SIG-M5 treated with dmso at 0.1 percent for 504 hours (cell line): Measurements from ENCODE around the gene DPY19L1.
"Not testable (repeated sequence)": the region's sequence is repeated elsewhere in the genome, so short reads cannot be mapped to it uniquely, and the experiment has no call there.

Experiments
- DNase-seq: peaks from one replicate; lab custom pipeline; 2025; ENCODE audit not compliant: unreplicated experiment; lab: John Stamatoyannopoulos, UW

DPY19L1 gene

DNA sequence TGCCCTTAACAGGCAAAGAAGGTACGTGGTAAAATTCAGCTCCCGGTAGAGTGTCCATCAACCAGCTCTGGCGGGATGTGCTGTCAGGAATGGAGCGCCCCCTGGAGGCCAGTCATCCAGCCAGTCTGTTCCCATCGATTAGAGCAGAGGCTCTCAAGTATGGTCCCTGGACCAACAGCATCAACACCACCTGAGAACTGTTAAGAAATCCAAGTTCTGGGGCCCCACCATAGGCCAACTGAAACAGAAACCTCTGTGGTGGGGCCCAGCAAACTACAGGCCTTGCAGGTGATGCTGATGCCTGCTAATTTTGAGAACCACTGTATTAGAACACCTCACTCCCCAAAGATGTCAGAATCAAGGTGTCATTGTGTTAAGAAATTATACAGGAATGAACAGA lies 109.2 kb downstream of the DPY19L1 start:
- DNase-seq = peak; percentile 48

DNA sequence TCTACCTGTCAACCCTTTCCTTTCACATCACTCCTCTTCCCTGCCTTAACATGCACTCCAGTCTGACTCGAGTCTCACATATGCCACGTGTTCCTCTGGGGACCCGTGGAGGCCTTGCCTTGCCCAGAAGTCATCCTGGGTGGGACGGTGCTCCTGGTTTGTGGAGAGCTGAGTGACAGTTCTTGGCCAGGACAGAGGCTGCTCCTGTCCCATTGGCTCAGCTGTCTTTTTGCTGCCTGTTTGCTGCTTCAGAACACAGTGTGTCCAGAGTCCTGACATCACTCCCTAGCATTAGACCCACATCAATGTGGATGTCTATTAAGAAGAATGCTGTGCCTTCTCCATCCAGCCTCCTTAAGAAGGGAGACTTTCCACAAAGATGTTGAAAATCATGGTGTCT lies 116.8 kb downstream of the DPY19L1 start:
- not testable (repeated sequence) for DNase-seq

DNA sequence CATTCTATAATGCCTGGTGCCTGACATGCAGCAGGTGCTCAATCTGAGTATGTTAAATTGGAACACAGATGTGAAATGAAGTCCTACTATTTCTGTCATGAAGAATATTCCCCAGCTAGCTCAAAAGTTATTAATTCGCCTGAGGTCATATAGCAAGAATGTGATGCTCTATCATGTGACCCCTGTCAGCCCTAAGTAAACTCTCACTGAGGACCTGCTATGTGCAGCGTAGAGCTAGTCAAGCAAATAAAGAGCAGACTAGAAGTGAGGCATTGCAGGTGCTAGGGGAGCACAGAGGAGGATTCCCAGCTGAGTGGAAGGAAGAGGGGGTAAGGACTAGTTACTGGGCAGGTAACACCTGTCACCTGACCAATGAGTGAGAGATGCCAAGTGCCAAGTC lies 118.2 kb downstream of the DPY19L1 start:
- not testable (repeated sequence) for DNase-seq

DNA sequence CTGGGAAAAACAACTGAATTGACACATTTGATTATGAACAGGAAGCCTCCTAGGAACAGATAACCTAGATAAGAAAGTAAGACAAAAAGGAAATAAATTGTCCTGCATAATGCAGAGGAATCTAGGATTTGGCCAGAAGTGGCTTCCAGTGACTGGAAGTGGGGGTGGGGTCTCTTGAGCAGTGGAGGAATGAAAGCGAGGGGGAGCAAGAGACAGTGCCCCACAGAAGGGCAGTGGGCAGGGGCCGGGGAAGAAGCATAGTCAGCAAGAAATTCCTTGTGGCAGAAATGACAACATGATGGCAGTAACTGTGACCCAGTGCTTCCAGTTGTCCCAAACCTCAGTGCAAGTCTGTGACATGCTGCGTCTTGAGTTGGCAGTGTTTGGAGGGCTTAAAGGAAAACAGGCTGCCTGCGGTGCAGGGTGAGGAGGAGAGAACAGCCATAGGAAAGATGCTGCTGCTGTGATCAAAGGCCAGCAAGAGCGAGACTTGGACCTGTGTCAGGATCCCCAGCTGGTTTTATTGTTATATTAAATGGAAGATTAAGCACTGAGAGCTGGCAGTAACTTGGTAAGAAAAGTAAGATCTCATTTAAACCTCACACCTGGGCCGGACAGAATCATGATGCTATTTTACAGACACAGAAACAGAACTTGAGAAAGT lies 119.0 kb downstream of the DPY19L1 start:
- DNase-seq = not testable (repeated sequence)

DNA sequence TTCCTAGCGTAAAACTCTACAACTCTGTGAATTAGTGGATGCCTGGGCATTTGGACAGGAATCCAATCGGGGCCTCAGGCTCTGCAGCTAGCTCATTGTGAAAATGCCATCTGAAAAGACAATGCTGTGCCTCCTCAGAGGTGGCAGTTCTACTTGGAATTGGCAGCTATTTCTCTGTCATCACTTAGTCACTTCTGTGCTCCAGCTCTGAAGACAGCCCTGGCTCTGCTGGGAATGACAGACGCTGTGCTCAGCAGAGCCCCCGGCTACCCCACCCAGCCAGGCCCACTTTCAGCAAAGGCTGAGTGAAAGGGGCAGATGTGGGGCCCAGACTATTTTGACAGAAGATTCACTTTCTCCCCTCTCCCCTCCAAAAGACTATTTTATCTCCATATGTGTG lies 119.8 kb downstream of the DPY19L1 start:
- not testable (repeated sequence) for DNase-seq

DNA sequence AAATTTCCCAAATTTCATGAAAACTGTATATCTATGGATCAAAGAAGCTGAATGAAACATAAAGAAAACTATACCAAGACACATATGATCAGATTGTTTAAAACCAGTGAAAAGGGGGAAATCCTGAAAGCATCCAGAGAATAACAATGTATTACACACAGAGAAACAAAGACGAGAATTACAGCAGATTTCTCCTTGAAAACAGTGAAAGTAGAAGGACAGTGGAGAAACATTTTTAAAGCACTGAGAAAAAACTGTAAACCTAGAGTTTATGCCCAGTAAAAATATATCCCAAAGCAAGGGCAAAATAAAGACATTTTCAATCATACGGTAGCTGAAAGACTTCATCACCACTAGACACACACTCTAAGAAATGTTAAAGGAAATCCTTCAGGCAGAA lies 121.0 kb downstream of the DPY19L1 start:
- DNase-seq = no peak

- no peak for DNase-seq
Observed at GRCh38 chr7:34912236-34912635, 125.0 kb downstream of the DPY19L1 start.

DNA sequence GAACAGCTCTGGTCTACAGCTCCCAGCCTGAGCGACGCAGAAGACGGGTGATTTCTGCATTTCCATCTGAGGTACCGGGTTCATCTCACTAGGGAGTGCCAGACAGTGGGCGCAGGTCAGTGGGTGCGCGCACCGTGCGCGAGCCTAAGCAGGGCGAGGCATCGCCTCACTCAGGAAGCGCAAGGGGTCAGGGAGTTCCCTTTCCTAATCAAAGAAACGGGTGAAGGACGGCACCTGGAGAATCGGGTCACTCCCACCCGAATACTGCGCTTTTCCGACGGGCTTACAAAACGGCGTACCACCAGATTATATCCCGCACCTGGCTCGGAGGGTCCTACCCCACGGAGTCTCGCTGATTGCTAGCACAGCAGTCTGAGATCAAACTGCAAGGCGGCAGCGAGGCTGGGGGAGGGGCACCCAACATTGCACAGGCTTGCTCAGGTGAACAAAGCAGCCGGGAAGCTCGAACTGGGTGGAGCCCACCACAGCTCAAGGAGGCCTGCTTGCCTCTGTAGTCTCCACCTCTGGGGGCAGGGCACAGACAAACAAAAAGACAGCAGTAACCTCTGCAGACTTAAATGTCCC lies 130.9 kb downstream of the DPY19L1 start:
- not testable (repeated sequence) for DNase-seq

DNA sequence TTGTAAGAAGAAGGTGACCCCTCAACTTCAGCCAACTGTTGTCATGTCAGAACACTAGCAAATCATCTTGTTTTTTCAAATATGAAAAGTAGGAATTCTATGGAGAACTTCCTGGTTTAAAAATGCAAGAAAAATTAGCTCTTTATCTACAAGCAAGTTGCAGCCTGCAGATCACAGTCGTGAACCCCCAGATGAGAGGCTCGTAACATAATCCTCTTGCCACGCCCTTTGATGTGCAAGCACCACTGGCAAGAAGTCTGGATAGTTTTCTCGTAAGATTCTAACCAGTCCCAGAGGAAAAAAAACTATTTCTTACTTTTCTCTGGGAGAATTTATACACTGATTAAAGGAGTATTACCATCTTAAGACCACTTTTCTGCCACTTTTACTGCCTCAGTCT lies 132.3 kb downstream of the DPY19L1 start:
- DNase-seq = no peak

DNA sequence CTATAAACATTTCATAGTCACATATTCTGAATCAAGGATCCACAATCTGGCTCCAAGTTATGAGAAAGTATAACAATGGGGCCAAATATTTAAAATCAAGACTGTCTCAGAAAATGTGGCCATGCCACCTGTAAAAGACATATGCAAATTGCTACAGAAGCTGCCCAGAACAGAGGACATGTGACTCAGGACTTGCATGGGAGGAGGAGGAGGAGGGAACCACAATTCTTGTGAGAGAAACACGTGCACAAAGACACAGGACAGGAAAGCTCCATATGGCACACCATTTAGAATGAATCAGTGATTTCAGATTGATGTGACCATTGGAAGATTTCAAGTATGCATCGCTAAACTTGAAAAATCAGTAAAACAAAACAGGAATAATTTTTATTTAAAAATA lies 133.4 kb downstream of the DPY19L1 start:
- DNase-seq = not testable (repeated sequence)

- no peak for DNase-seq
Observed at GRCh38 chr7:34902182-34902581, 135.1 kb downstream of the DPY19L1 start.

DNA sequence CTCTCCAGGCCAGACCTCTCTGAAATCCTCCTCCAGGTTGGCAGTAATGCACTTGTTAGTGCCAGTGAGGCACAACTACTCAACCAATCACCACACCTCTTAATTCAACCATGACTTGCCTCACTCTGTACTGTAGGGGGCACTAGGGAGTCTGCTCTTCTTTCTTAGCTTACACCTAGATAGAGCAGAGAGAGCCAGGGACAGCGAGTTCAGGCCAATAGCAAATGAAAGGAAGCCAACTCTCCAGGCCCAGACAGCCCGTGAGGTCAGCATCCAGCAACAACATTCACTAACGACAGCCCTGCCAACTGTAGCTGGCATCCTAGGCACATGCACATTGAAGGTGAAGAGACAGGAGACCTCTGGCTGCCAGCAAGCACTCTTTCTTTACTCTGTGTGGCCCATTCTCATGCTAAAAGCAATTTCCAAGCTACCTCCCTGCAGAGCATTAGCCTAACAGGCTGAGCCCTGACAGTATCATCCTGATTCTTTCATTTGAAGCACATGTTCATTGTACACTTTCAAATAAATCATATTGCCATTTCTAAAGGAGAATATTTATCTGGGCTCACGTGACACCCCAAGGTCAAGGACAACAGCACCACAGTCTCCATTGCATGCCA lies 136.3 kb downstream of the DPY19L1 start:
- DNase-seq = no peak

- no peak for DNase-seq
Observed at GRCh38 chr7:34895202-34895601, 142.1 kb downstream of the DPY19L1 start.

DNA sequence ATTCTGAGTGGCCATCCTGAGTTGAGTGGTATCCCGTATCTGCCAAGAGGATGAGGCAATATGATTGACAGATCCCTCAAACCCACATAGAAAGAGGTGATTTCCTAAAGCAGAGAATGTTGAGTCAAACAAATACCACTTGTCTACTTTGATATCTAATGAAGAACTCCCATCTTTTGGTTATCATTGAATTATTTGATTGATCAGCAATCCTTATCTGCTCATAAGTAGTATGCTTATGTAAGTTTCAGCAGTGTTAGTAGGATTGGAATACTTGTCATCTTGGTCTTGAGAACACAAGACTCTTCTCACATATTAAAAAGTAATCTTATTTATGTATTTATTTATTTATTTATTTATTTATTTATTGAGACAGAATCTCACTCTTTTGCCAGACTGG lies 147.3 kb downstream of the DPY19L1 start:
- no peak for DNase-seq

DNA sequence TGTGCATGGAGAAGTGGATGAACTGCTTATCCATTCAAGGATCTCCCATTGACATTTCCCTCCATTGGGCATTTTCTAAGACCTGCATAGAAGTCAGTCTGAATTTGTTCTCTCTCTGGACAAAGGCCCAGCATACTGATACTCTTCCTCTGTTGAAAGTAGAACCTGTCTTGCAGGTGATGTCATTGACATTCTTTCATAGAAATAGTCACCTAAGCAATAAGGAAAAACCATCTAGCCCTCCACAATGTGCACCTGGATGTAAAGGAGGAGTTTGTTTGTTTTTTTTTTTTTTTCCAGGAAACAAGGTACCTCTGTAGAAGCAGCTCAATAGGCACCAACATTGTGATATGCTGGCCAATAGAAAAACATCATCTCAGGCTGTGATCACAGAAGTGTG lies 150.4 kb downstream of the DPY19L1 start:
- DNase-seq = peak; percentile 67

DNA sequence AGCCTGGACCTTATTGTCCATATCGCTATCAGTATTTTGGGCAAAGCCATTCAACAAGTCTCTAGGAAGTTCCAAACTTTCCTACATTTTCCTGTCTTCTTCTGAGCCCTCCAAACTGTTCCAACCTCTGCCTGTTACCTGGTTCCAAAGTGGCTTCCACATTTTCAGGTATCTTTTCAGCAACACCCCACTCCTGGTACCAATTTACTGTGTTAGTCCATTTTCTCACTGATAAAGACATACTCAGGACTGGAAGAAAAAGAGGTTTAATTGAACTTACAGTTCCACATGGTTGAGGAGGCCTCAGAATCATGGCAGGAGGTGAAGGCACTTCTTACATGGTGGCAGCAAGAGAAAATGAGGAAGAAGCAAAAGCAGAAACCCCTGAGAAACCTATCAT lies 153.4 kb downstream of the DPY19L1 start:
- DNase-seq = not testable (repeated sequence)

DNA sequence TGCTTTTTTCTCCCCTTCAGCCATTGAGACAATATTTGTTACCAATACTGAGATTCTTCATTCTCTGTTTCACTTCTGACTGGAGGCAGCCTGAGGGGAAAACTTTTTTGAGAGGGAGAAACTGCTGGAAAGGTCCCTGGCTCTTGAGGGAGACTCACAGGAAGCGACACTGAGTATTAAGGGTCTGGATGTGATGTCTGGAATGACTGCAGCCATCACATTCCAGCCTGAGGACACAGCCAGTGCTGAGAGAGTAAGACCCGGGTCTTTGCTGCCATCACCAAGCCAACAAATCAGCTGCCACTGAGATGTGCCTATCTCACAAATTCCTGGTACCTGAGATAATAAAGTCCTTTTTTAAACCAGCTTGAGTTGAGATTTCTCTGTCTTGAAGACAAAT lies 157.4 kb downstream of the DPY19L1 start:
- DNase-seq = no peak

DNA sequence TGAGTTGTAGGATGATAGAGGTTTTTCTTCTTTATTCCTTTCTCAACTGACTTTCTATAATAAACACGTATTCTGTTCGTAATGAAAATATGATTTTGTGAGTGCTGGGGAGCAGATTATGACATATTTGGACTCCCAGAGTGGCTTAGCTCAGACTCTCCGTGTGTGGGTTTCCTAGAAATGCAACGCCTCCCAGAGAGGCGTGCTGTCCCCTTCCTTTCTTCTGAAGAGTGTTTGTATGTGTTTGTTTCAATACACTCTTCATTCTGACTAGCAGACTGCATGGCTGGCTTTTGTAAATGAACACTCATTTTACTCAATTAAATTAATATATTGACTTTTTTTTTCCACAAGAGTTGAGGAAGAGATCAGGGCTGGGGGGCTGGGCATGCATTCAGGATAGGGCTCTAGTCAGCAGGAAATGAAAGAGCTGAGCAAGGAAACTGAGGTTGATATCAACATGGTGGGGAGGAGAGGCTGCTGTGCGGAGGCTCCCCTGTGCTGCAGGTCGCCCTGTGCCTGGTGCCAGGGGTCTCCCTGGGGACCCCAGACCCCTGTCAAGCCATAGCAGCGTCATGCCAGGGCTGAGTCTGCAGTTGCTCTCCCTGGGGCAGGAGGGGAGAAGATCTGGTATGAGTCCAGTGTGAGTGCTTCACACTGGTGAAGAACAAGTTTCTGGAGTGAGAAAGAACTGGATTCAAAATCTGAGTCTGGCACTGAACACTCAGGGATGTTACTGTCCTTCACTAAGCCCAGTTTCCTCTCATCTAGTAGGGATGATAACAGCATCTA lies 158.1 kb downstream of the DPY19L1 start:
- DNase-seq = not testable (repeated sequence)
